ENCODE measurements around the gene HIVEP1. TPM values are rescaled to one million over a fixed set of nuclear protein-coding genes. Genes with fewer than 3 reads are reported as not detected.

Gene HIVEP1
- total RNA-seq, 2 donors from 2014 or later: 33.6 to 35.1 TPM

DNA sequence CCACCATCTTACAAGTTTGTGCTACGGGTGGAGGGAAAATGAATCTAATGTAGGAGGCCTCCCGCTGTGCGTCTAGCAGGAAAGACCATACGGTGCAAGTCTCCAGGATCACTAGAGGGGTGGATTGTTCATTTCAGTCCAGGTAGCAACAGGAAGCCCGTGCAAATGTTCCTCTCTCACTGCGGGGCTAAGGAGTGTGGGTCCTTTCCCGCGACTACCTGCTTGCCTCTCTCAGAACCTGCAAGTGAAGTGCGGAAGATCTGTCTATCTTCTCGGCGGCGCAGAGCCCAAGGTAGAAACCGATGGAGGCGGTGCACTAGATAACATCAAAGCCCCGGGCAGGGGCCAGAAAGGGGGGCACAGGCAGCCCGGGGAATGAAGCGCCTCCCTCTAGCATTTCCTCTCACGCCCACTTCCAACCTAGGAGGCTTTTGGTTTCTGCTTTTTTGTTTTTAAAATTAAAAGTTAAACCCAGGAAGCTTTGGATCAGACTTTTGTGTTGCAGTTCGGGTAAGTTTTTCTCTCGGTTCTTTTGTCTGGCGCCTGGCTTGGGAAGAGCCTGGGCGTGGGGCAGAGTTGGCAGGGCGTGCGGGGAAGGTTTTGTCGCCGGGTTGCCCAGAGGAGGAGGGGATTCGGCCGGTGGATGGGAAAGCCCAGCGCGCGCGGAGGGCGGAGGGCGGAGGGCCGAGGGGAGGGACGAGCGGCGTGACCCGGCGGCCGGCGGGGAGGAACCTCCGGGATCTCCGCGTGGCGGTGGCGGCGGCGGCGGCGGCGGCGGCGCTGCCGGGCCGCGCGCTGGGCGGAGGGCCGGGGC lies 3.5 kb upstream of the HIVEP1 start:
- DNase-seq: peak; percentile 91
- Mint-ChIP-seq H3K27me3 (ENCODE audit: insufficient read depth) (no peaks in the 10 kb centered on the region), H3K36me3 (ENCODE audit: low read depth) (no peaks in the 10 kb centered on the region), H3K27ac (peak overlapping the region; percentile 98), H3K4me1 (peaks cover 18% of the 10 kb centered on the region), H3K4me3 (peak overlapping the region; percentile 94), H3K9me3 (no peaks in the 10 kb centered on the region)
- no peaks in the 10 kb centered on the region for H3K27me3 ChIP-seq (ENCODE audit: control insufficient read depth, insufficient read depth, low read length, poor library complexity, severe bottlenecking)
- H3K9ac ChIP-seq (ENCODE audit: extremely low read depth, low read length, poor library complexity, severe bottlenecking): peak overlapping the region; percentile 82
- peak overlapping the region; percentile 95 for H3K27ac ChIP-seq (ENCODE audit: low read depth, low read length)
- H3K36me3 ChIP-seq (ENCODE audit: control insufficient read depth, insufficient read depth, low read length): no peaks in the 10 kb centered on the region
- WGBS, 2 experiments (ENCODE audit: insufficient coverage in 1 of 2, insufficient read length in 1 of 2): 0% methylated on average over 9 to 60 of the region's 60 CpGs
- H3K9me3 ChIP-seq (ENCODE audit: control insufficient read depth, low read length): no peaks in the 10 kb centered on the region
- TF ChIP-seq, protein P1, sequence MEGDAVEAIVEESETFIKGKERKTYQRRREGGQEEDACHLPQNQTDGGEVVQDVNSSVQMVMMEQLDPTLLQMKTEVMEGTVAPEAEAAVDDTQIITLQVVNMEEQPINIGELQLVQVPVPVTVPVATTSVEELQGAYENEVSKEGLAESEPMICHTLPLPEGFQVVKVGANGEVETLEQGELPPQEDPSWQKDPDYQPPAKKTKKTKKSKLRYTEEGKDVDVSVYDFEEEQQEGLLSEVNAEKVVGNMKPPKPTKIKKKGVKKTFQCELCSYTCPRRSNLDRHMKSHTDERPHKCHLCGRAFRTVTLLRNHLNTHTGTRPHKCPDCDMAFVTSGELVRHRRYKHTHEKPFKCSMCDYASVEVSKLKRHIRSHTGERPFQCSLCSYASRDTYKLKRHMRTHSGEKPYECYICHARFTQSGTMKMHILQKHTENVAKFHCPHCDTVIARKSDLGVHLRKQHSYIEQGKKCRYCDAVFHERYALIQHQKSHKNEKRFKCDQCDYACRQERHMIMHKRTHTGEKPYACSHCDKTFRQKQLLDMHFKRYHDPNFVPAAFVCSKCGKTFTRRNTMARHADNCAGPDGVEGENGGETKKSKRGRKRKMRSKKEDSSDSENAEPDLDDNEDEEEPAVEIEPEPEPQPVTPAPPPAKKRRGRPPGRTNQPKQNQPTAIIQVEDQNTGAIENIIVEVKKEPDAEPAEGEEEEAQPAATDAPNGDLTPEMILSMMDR (conservative IDR thresholded peaks at IDR 0.05): no peak
- H3K4me3 ChIP-seq (ENCODE audit: low read length): peak overlapping the region; percentile 85
- H3K4me1 ChIP-seq (ENCODE audit: control insufficient read depth, insufficient read depth, low read length): no peaks in the 10 kb centered on the region

DNA sequence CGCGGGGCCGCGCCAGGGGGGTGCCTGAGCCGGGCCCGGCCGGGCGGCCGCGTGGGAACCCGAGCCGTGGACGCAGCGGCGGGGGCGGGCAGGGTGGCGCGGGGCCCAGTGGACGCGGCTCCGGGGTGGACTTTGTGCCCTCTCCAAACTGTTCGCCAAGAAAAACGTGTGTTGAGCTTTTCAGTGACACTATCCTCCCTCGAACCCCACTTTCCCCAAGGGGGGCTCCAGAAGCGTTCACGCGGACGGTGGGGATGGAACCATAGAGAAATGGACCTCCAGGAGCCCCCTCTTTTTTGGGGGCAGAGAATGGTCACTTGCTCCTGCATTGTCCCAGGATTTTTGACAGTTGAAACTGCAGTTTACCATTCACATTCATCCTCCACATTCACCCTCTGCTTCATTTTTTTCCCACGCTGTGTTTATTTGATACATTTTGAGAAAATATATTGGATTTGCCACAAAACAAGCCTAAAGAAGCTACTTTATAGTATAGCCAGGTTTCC lies 2.9 kb upstream of the HIVEP1 start:
- H3K9ac ChIP-seq (ENCODE audit: extremely low read depth, low read length, poor library complexity, severe bottlenecking): peak overlapping the region; percentile 61
- peaks cover under 1% of the 10 kb centered on the region for H3K36me3 ChIP-seq (ENCODE audit: control insufficient read depth, insufficient read depth, low read length)
- WGBS, 2 experiments (ENCODE audit: insufficient coverage in 1 of 2, insufficient read length in 1 of 2): 0 to 2% methylated on average over 15 to 29 of the region's 29 CpGs
- peak overlapping the region; percentile 94 for H3K4me3 ChIP-seq (ENCODE audit: low read length)
- H3K27me3 ChIP-seq (ENCODE audit: control insufficient read depth, insufficient read depth, low read length, poor library complexity, severe bottlenecking): no peaks in the 10 kb centered on the region
- H3K9me3 ChIP-seq (ENCODE audit: control insufficient read depth, low read length): peaks cover 2% of the 10 kb centered on the region
- Mint-ChIP-seq H3K9me3 (no peaks in the 10 kb centered on the region), H3K4me3 (peak overlapping the region; percentile 94), H3K4me1 (peaks cover 18% of the 10 kb centered on the region), H3K27me3 (ENCODE audit: insufficient read depth) (no peaks in the 10 kb centered on the region), H3K27ac (peak overlapping the region; percentile 64), H3K36me3 (ENCODE audit: low read depth) (no peaks in the 10 kb centered on the region)
- TF ChIP-seq, protein P1 (conservative IDR thresholded peaks at IDR 0.05): no peak
- H3K27ac ChIP-seq (ENCODE audit: low read depth, low read length): no peak overlapping the region
- H3K4me1 ChIP-seq (ENCODE audit: control insufficient read depth, insufficient read depth, low read length): no peaks in the 10 kb centered on the region
- no peak for DNase-seq

DNA sequence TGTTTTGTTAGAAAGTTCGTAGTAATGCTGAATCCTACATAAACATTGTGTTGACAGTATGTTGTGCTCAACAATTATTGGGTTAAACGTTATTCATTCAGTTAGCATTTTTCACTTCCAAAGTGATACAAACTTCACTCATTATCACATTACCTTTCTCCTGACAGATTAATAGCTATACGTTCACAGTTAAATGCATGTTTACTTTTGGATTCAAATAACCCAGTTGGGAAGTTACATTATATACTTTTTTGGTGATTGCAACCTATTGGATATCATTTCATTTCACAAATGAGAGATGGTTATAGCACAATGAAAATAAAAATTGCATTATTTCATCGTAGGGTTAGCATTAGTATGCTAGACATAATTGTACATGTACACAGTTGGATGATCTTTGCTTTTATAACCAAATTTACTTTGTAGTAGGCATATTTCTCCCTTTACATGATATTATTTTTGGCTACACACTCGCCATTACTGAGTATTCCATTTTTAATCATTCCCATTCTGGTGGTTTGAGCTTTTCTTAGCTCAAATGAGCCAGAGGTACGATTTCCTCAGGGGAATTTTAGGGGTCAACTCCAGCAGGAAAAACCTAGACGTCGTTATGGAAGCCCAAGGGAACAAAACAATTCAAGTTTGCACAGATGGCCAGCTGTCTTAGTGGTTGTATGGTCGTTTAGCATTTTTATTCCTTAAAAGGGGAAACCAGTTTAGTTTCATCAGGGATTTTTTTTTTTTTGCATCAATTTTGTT lies 2.1 kb upstream of the HIVEP1 start:
- 4 to 13% methylated on average over 6 to 9 of the region's 9 CpGs for WGBS, 2 experiments (ENCODE audit: insufficient coverage in 1 of 2, insufficient read length in 1 of 2)
- TF ChIP-seq, protein P1 (conservative IDR thresholded peaks at IDR 0.05): no peak
- no peaks in the 10 kb centered on the region for H3K27me3 ChIP-seq (ENCODE audit: control insufficient read depth, insufficient read depth, low read length, poor library complexity, severe bottlenecking)
- no peaks in the 10 kb centered on the region for H3K27me3 Mint-ChIP-seq (ENCODE audit: insufficient read depth)
- H3K9ac ChIP-seq (ENCODE audit: extremely low read depth, low read length, poor library complexity, severe bottlenecking): peak overlapping the region; percentile 63
- H3K4me3 Mint-ChIP-seq: peak overlapping the region; percentile 94
- peak overlapping the region; percentile 96 for H3K27ac Mint-ChIP-seq
- H3K4me1 ChIP-seq (ENCODE audit: control insufficient read depth, insufficient read depth, low read length): no peaks in the 10 kb centered on the region
- peaks cover 9% of the 10 kb centered on the region for H3K36me3 ChIP-seq (ENCODE audit: control insufficient read depth, insufficient read depth, low read length)
- H3K4me3 ChIP-seq (ENCODE audit: low read length): peak overlapping the region; percentile 94
- peak; percentile 48 for DNase-seq
- peaks cover 6% of the 10 kb centered on the region for H3K9me3 Mint-ChIP-seq
- H3K9me3 ChIP-seq (ENCODE audit: control insufficient read depth, low read length): peaks cover 10% of the 10 kb centered on the region
- H3K36me3 Mint-ChIP-seq (ENCODE audit: low read depth): peaks cover 8% of the 10 kb centered on the region
- peaks cover 18% of the 10 kb centered on the region for H3K4me1 Mint-ChIP-seq
- H3K27ac ChIP-seq (ENCODE audit: low read depth, low read length): peak overlapping the region; percentile 92

All from endodermal cell (in vitro differentiated cells).